ENCODE data around the gene COPA.

DNA sequence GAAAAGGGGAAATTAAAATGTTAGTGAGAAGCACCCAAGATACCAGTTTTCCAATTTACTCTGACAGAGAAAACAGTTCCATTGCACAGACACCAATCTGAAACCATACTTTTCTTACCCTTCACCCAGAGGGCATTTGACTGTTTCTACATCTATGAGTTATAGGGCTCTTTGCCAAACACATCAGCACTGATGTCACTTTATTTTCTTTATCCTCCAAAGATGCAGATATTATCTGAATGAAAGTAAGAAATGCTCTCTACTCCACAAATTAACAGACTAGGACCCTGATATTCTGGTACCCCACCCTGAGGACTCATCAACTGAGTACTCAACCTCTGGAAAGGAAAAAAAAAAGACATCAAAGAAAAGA, 33.9 kb downstream of the COPA start:
- TF ChIP-seq, protein P1, sequence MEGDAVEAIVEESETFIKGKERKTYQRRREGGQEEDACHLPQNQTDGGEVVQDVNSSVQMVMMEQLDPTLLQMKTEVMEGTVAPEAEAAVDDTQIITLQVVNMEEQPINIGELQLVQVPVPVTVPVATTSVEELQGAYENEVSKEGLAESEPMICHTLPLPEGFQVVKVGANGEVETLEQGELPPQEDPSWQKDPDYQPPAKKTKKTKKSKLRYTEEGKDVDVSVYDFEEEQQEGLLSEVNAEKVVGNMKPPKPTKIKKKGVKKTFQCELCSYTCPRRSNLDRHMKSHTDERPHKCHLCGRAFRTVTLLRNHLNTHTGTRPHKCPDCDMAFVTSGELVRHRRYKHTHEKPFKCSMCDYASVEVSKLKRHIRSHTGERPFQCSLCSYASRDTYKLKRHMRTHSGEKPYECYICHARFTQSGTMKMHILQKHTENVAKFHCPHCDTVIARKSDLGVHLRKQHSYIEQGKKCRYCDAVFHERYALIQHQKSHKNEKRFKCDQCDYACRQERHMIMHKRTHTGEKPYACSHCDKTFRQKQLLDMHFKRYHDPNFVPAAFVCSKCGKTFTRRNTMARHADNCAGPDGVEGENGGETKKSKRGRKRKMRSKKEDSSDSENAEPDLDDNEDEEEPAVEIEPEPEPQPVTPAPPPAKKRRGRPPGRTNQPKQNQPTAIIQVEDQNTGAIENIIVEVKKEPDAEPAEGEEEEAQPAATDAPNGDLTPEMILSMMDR (IDR thresholded peaks at IDR 0.05): no peak
- TF ChIP-seq POLR2A (IDR thresholded peaks at IDR 0.05): no peak
